Brain microvascular endothelial cell (primary cell): ENCODE measurements around the gene RRN3.
"Not testable (repeated sequence)": the region's sequence is repeated elsewhere in the genome, so short reads cannot be mapped to it uniquely, and the experiment has no call there.

ENCODE experiments used
- DNase-seq: peaks from one replicate; pipeline ENCODE4 v3.0.0-alpha.2; 2020
- H3K27ac ChIP-seq: fragments of 250-450 bp; sonication (Bioruptor Pico); 2 replicates; pipeline ENCODE4 v1.5.1; 2020; ENCODE audit warnings: mild to moderate bottlenecking, moderate library complexity
- H3K27me3 ChIP-seq: fragments of 250-450 bp; sonication (Bioruptor Pico); replicated peaks from 2 replicates; pipeline ENCODE4 v1.5.1; 2020; ENCODE audit warnings: mild to moderate bottlenecking
- H3K36me3 ChIP-seq: fragments of 250-450 bp; sonication (Bioruptor Pico); replicated peaks from 2 replicates; pipeline ENCODE4 v1.5.1; 2020; ENCODE audit warnings: mild to moderate bottlenecking
- H3K4me3 ChIP-seq: 2 replicates; pipeline ENCODE4 v1.5.1; 2011; ENCODE audit warnings: low read depth, mild to moderate bottlenecking, control low read depth, low read length, moderate library complexity
- in situ Hi-C: cut with HindIII; loops from 2 replicates; pipeline ENCODE4 v1.10.0; 2017; ENCODE audit warnings: low sequenced_read_pairs, low pct_ligation_motif_present
- TF ChIP-seq, protein P1 (sequence below): IDR thresholded peaks from 2 replicates; pipeline ENCODE4 v1.5.1; 2011; ENCODE audit warnings: low read depth, mild to moderate bottlenecking, moderate library complexity, low read length, control low read depth, inconsistent platforms; ENCODE audit errors: missing control alignments

The RRN3 gene, protein sequence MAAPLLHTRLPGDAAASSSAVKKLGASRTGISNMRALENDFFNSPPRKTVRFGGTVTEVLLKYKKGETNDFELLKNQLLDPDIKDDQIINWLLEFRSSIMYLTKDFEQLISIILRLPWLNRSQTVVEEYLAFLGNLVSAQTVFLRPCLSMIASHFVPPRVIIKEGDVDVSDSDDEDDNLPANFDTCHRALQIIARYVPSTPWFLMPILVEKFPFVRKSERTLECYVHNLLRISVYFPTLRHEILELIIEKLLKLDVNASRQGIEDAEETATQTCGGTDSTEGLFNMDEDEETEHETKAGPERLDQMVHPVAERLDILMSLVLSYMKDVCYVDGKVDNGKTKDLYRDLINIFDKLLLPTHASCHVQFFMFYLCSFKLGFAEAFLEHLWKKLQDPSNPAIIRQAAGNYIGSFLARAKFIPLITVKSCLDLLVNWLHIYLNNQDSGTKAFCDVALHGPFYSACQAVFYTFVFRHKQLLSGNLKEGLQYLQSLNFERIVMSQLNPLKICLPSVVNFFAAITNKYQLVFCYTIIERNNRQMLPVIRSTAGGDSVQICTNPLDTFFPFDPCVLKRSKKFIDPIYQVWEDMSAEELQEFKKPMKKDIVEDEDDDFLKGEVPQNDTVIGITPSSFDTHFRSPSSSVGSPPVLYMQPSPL

DNA sequence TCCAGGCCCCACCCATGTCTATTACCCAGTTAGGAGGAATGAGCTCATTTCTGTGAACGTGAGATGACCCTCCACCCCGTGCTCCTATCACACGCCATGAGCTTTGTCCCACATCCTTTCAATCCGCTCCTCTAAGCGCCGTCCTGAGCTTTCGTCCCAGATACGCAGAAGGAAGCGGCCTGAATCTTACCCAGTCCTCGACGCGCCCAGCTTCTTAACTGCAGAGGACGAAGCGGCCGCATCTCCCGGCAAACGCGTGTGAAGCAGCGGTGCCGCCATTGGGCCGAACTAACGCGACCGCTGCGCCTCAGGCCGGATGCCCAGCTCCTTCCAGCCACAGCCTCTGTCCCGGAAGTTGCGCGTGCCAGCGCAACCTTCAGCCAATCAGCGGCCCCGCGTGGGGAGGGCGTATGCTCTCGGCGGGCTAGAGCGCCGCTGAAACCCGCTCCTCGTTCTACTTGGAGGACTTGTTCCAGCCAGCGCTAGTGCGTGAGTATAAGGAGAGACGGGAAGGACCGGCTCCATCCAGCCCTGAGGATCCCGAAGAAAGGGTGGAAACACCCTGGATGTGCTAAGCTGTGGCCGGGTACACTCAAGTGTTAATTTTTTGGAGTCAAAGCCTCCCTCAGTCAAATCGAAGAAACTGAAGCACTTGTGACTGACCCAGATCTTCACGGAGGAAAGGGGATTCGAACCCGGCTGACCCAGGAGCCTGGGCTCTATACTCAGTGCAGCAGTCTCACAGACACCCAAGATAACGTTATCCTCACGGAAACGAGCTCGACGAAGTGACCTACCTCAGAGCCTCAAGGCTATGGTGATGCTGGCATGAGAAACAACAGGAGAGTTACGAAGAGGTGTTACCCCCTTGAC, at the start of gene RRN3:
RRN3 (minus strand) TSS at position 318 of the 873 bp plus-strand sequence; CDS start at position 279, 39 bp downstream.
- in situ Hi-C loops, H3K27me3 ChIP-seq: not testable (repeated sequence)
- H3K4me3 ChIP-seq: peak within 1 kb of the TSS; percentile 85

GRCh38 chr16:15143601-15144091, 49.6 kb upstream of the RRN3 start:
- peak overlapping the region; percentile 34 for H3K27ac ChIP-seq
- DNase-seq, H3K27me3 ChIP-seq, in situ Hi-C loops, H3K36me3 ChIP-seq, H3K4me3 ChIP-seq: not testable (repeated sequence)

More for the DNA sequence above, at the start of gene RRN3:
- peak within 1 kb of the TSS; percentile 61 for H3K27ac ChIP-seq
- H3K36me3 ChIP-seq: not testable (repeated sequence)
- peak; percentile 88 for DNase-seq

- H3K27ac ChIP-seq, H3K4me3 ChIP-seq, in situ Hi-C loops: not testable (repeated sequence)
Observed at GRCh38 chr16:15142891-15143600, 49.0 kb upstream of the RRN3 start.

GRCh38 chr16:15142107-15142890, 48.2 kb upstream of the RRN3 start:
- H3K4me3 ChIP-seq, H3K27ac ChIP-seq, in situ Hi-C loops: not testable (repeated sequence)

More at GRCh38 chr16:15142891-15143600, 49.0 kb upstream of the RRN3 start:
- H3K36me3 ChIP-seq, H3K27me3 ChIP-seq, DNase-seq: not testable (repeated sequence)

GRCh38 chr16:15141586-15141985, 47.5 kb upstream of the RRN3 start:
- Histone ChIP-seq H3K4me3 (no peak overlapping the region), H3K27me3 (no peaks in the 10 kb centered on the region), H3K27ac (no peak overlapping the region), H3K36me3 (no peaks in the 10 kb centered on the region)
- in situ Hi-C loops: no loop called here
- DNase-seq: no peak
- TF ChIP-seq, protein P1, sequence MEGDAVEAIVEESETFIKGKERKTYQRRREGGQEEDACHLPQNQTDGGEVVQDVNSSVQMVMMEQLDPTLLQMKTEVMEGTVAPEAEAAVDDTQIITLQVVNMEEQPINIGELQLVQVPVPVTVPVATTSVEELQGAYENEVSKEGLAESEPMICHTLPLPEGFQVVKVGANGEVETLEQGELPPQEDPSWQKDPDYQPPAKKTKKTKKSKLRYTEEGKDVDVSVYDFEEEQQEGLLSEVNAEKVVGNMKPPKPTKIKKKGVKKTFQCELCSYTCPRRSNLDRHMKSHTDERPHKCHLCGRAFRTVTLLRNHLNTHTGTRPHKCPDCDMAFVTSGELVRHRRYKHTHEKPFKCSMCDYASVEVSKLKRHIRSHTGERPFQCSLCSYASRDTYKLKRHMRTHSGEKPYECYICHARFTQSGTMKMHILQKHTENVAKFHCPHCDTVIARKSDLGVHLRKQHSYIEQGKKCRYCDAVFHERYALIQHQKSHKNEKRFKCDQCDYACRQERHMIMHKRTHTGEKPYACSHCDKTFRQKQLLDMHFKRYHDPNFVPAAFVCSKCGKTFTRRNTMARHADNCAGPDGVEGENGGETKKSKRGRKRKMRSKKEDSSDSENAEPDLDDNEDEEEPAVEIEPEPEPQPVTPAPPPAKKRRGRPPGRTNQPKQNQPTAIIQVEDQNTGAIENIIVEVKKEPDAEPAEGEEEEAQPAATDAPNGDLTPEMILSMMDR: no peak

More at GRCh38 chr16:15142107-15142890, 48.2 kb upstream of the RRN3 start:
- H3K36me3 ChIP-seq, DNase-seq, H3K27me3 ChIP-seq: not testable (repeated sequence)

DNA sequence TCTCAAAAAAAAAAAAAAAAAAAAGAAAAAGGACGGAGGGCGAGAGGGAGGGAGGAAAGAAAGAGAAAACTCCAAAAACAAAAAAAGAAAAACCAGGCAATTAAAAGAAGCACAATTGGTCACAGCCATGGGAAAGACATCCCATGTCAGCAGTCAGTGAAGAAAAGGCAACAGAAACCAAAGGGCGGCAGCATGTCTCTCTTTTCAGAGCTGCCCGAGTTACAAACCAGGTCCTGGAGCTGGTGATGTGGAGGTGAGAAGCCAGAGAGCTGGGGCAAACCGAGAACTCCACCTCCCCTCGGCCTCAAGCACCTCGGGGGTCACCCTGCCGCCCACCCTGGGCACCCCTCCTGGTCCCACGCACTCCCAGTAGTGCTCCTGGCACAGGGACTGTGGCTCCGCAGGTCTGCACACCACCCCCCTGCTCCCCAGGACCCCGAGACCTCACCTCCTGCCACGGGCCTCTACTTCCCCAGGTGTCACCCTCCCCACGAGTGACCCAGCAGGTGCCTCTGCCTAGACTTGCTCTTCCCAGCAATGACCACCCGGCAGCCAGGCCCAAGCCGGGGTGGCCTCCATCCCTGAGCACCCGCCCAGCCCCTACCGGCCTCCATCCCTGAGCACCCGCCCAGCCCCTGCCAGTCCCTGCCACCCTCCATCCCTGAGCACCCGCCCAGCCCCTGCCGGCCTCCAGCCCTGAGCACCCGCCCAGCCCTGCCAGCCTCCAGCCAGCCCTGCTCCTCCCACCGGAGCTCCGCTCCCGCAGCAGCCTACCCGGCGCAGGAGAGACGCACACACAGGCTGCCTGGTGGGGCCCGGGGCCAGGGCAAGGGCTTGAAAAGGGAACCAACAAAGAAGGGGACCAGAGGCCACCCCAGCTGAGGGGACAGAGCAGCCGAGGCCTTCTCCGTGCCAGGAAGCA, 46.6 kb upstream of the RRN3 start:
- H3K27me3 ChIP-seq, H3K27ac ChIP-seq, H3K4me3 ChIP-seq, in situ Hi-C loops, DNase-seq, H3K36me3 ChIP-seq: not testable (repeated sequence)

- H3K27me3 ChIP-seq, DNase-seq, in situ Hi-C loops, H3K27ac ChIP-seq, H3K36me3 ChIP-seq, H3K4me3 ChIP-seq: not testable (repeated sequence)
Observed at GRCh38 chr16:15137514-15137913, 43.4 kb upstream of the RRN3 start.

GRCh38 chr16:15135483-15136360, 41.6 kb upstream of the RRN3 start:
- H3K27ac ChIP-seq, in situ Hi-C loops, H3K36me3 ChIP-seq, DNase-seq, H3K27me3 ChIP-seq, H3K4me3 ChIP-seq: not testable (repeated sequence)

GRCh38 chr16:15134752-15135482, 40.8 kb upstream of the RRN3 start:
- H3K27me3 ChIP-seq, DNase-seq, H3K36me3 ChIP-seq, in situ Hi-C loops, H3K27ac ChIP-seq, H3K4me3 ChIP-seq: not testable (repeated sequence)

DNA sequence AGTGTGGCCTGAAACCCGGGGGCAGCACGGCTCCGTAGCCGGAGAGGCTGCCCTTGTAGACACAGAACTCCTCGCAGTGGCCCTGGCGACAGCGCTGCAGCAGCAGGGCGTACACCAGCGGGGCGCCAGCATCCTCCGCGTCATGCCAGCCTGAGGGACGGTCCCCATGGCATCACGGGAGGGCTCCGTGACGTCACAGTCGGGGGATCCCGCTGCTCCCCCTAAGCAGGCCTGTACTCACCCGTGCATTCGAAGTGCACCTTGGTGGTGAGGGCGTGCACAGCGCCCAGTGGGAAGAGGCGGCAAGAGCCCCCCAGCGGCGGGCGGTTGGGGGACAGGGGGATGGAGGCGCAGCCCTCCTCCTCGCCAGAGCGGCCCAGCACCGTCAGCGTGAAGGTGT, 39.5 kb upstream of the RRN3 start:
- H3K27me3 ChIP-seq, DNase-seq, H3K27ac ChIP-seq, H3K4me3 ChIP-seq, H3K36me3 ChIP-seq, in situ Hi-C loops: not testable (repeated sequence)
